ENCODE measurements around the gene LMAN2. TPM values are rescaled to one million over a fixed set of nuclear protein-coding genes. Genes with fewer than 3 reads are reported as not detected.

LMAN2 gene
- polyA plus RNA-seq, 3 donors = 148 to 275 (median 259) TPM

GRCh38 chr5:177310332-177310731, 41.1 kb downstream of the LMAN2 start:
- no peak for DNase-seq

DNA sequence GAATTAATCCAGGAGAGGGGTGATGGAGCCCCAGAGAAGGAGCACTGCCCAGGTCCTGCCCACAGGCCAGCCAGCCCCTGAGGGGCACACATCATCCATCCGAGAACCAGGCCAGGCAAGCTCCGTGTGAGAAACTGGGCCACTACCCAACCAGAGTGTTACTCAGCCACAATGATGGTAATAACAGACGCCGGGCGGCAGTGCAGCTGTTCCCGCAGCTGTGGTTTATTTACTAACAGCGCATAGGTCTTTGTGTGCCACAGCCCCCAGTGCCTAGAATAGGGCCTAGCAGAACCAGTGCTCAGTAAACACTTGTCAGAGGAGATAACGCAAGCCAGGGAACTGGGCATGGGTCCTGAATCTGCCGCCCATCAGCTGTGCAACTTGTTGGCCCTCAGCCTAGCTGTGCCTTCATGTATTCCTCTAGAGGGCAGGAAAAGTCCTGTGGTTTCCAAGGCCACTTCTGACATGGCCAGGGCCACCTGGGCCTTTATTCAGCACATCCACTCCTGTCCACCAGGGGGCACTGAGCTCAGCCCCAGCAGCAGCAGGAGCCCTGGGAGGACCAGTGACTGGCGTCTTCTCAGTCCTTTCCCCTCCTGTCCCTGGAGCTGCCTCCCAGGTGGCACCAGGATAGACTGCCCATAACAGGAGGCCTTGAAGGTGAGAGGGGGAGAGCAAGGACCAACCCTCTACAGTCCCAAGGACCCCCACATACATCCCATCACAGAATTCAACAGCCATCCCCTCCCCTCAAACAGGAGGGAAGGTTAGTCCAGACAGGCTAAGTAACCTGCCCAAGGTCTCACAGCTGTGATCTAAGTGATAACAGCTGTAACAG, 41.9 kb downstream of the LMAN2 start:
- peaks cover 86 to 96% of the 10 kb centered on the region in 2 donors for H3K4me1 ChIP-seq (ENCODE audit: control insufficient read depth in 1 of 2, insufficient read depth in 2 of 2, low read length in 2 of 2)
- H3K4me2 ChIP-seq (replicated peaks; ENCODE audit: extremely low read depth, low read length, poor library complexity, severe bottlenecking) = peak overlapping the region; percentile 100
- intact Hi-C loops (cut with micrococcal nuclease) = loop anchor here (5.0 to 10.0 kb wide), 6 partner anchors 38 to 285 kb away; partner anchors contain the start of genes TMED9 (in 2 of the 2), DOK3 (in 1 of the 2), LMAN2 (in 1 of the 2) and PDLIM7 (in 1 of the 2)
- peaks cover 57% of the 10 kb centered on the region for H4K20me1 ChIP-seq (ENCODE audit: insufficient read depth, low read length)
- peaks cover 0 to 1% (median 0%) of the 10 kb centered on the region in 3 donors for H3K27me3 Mint-ChIP-seq (ENCODE audit: low read depth in 3 of 3)
- peak overlapping the region in 1 of 3 experiments; percentile 97 for H3K4me3 ChIP-seq (replicated peaks in 1 of 3; ENCODE audit: low read depth in 2 of 3, low read length in 3 of 3)
- peaks cover 82% of the 10 kb centered on the region for H3K4me1 Mint-ChIP-seq
- H3K9me3 ChIP-seq (replicated peaks in 1 of 2; ENCODE audit: control insufficient read depth in 1 of 2, insufficient read depth in 1 of 2, low read length in 2 of 2) = no peaks in the 10 kb centered on the region
- H3K9ac ChIP-seq (ENCODE audit: insufficient read depth, low read length, poor library complexity, severe bottlenecking) = peak overlapping the region; percentile 15
- peak overlapping the region; percentile 16 to 95 for H3K27ac ChIP-seq (ENCODE audit: low read depth in 1 of 2, low read length in 2 of 2)
- H3K9me3 Mint-ChIP-seq = peaks cover 0 to 3% (median 0%) of the 10 kb centered on the region in 7 donors
- WGBS (ENCODE audit: insufficient coverage) = 27% methylated on average over 9 of the region's 10 CpGs
- H3K27ac Mint-ChIP-seq = peak overlapping the region; percentile 34 to 98 (median 80)
- DNase-seq = peak; percentile 57 to 72 (median 62)
- H3K36me3 Mint-ChIP-seq = peaks cover 24 to 31% of the 10 kb centered on the region in 2 donors
- peaks cover 90% of the 10 kb centered on the region for H3K79me2 ChIP-seq (ENCODE audit: insufficient read depth, low read length)
- TF ChIP-seq, protein P1, sequence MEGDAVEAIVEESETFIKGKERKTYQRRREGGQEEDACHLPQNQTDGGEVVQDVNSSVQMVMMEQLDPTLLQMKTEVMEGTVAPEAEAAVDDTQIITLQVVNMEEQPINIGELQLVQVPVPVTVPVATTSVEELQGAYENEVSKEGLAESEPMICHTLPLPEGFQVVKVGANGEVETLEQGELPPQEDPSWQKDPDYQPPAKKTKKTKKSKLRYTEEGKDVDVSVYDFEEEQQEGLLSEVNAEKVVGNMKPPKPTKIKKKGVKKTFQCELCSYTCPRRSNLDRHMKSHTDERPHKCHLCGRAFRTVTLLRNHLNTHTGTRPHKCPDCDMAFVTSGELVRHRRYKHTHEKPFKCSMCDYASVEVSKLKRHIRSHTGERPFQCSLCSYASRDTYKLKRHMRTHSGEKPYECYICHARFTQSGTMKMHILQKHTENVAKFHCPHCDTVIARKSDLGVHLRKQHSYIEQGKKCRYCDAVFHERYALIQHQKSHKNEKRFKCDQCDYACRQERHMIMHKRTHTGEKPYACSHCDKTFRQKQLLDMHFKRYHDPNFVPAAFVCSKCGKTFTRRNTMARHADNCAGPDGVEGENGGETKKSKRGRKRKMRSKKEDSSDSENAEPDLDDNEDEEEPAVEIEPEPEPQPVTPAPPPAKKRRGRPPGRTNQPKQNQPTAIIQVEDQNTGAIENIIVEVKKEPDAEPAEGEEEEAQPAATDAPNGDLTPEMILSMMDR (IDR thresholded peaks at IDR 0.05) = peak; percentile 96
- H3K27me3 ChIP-seq (ENCODE audit: control insufficient read depth in 2 of 2, insufficient read depth in 2 of 2, low read length in 2 of 2) = no peaks in the 10 kb centered on the region
- H3K4me3 Mint-ChIP-seq = peak overlapping the region; percentile 27 to 43
- no peak overlapping the region for H2AFZ ChIP-seq (ENCODE audit: insufficient read depth, low read depth, low read length, poor library complexity, severe bottlenecking)
- peaks cover 17 to 19% of the 10 kb centered on the region in 2 donors for H3K36me3 ChIP-seq (replicated peaks in 1 of 2; ENCODE audit: control insufficient read depth in 1 of 2, insufficient read depth in 2 of 2, low read length in 2 of 2)

More at GRCh38 chr5:177310332-177310731, 41.1 kb downstream of the LMAN2 start:
- Mint-ChIP-seq H3K27ac (peak overlapping the region in 6 of 7 donors; percentile 64 to 98 (median 89)), H3K27me3 (ENCODE audit: low read depth in 3 of 3) (peaks cover 0 to 3% (median 0%) of the 10 kb centered on the region in 3 donors), H3K36me3 (peaks cover 17 to 27% of the 10 kb centered on the region in 2 donors), H3K4me1 (peaks cover 74% of the 10 kb centered on the region), H3K4me3 (peak overlapping the region in 1 of 2 donors; percentile 89), H3K9me3 (peaks cover 0 to 3% (median 0%) of the 10 kb centered on the region in 7 donors)
- peak overlapping the region in 2 of 3 experiments; percentile 68 to 97 for H3K4me3 ChIP-seq (replicated peaks in 1 of 3; ENCODE audit: low read depth in 2 of 3, low read length in 3 of 3)
- peak overlapping the region; percentile 30 to 68 for H3K27ac ChIP-seq (ENCODE audit: low read depth in 1 of 2, low read length in 2 of 2)
- H3K4me2 ChIP-seq (replicated peaks; ENCODE audit: extremely low read depth, low read length, poor library complexity, severe bottlenecking) = peak overlapping the region; percentile 100
- WGBS (ENCODE audit: insufficient coverage) = 87% methylated on average over 12 of the region's 13 CpGs
- peaks cover 78 to 89% of the 10 kb centered on the region in 2 donors for H3K4me1 ChIP-seq (ENCODE audit: control insufficient read depth in 1 of 2, insufficient read depth in 2 of 2, low read length in 2 of 2)
- intact Hi-C loops (cut with micrococcal nuclease) = loop anchor here (5.0 to 10.0 kb wide), 4 partner anchors 37 to 284 kb away; partner anchors contain the start of genes DOK3 (in 1 of the 2), PDLIM7 (in 1 of the 2) and TMED9 (in 1 of the 2)
- H2AFZ ChIP-seq (ENCODE audit: insufficient read depth, low read depth, low read length, poor library complexity, severe bottlenecking) = no peak overlapping the region
- no peaks in the 10 kb centered on the region for H3K9me3 ChIP-seq (replicated peaks in 1 of 2; ENCODE audit: control insufficient read depth in 1 of 2, insufficient read depth in 1 of 2, low read length in 2 of 2)
- peaks cover 90% of the 10 kb centered on the region for H3K79me2 ChIP-seq (ENCODE audit: insufficient read depth, low read length)
- peaks cover 49% of the 10 kb centered on the region for H4K20me1 ChIP-seq (ENCODE audit: insufficient read depth, low read length)
- no peaks in the 10 kb centered on the region for H3K27me3 ChIP-seq (ENCODE audit: control insufficient read depth in 2 of 2, insufficient read depth in 2 of 2, low read length in 2 of 2)
- peaks cover 13 to 14% of the 10 kb centered on the region in 2 donors for H3K36me3 ChIP-seq (replicated peaks in 1 of 2; ENCODE audit: control insufficient read depth in 1 of 2, insufficient read depth in 2 of 2, low read length in 2 of 2)
- TF ChIP-seq, protein P1 (IDR thresholded peaks at IDR 0.05) = no peak
- peak overlapping the region; percentile 53 for H3K9ac ChIP-seq (ENCODE audit: insufficient read depth, low read length, poor library complexity, severe bottlenecking)
